ENCODE results near the gene ZNF318.

ZNF318 gene

GRCh38 chr6:43287717-43288679, 81.4 kb downstream of the ZNF318 start:
- TF ChIP-seq CTCF (IDR thresholded peaks at IDR 0.05; ENCODE audit: control insufficient read depth, extremely low read depth, insufficient read depth): no peak
- DNase-seq (ENCODE audit: low read depth): no peak
- H3K4me3 ChIP-seq (ENCODE audit: low read depth, low read length): no peak overlapping the region

GRCh38 chr6:43286980-43287716, 82.3 kb downstream of the ZNF318 start:
- no peak for TF ChIP-seq CTCF (IDR thresholded peaks at IDR 0.05; ENCODE audit: control insufficient read depth, extremely low read depth, insufficient read depth)
- DNase-seq (ENCODE audit: low read depth): no peak

GRCh38 chr6:43286456-43286979, 82.9 kb downstream of the ZNF318 start:
- no peak overlapping the region for H3K4me3 ChIP-seq (ENCODE audit: low read depth, low read length)
- no peak for TF ChIP-seq CTCF (IDR thresholded peaks at IDR 0.05; ENCODE audit: control insufficient read depth, extremely low read depth, insufficient read depth)
- no peak for DNase-seq (ENCODE audit: low read depth)

More at GRCh38 chr6:43286980-43287716, 82.3 kb downstream of the ZNF318 start:
- no peak overlapping the region for H3K4me3 ChIP-seq (ENCODE audit: low read depth, low read length)
